Measurements from ENCODE around the gene FALEC.

The FALEC gene

DNA sequence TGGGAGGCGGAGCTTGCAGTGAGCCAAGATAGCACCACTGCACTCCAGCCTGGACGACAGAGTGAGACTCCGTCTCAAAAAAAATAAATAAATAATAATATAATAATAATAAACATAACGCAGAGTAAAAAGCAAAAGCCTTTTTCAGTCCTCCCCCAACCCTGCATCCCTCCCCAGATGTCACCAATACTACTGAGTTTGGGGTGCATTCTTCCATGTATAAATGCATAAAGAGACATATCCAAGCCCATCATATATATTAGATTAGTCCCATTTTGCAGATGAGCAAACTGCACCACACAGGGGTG lies 32.7 kb downstream of the FALEC start:
- DNase-seq, result no peak

DNA sequence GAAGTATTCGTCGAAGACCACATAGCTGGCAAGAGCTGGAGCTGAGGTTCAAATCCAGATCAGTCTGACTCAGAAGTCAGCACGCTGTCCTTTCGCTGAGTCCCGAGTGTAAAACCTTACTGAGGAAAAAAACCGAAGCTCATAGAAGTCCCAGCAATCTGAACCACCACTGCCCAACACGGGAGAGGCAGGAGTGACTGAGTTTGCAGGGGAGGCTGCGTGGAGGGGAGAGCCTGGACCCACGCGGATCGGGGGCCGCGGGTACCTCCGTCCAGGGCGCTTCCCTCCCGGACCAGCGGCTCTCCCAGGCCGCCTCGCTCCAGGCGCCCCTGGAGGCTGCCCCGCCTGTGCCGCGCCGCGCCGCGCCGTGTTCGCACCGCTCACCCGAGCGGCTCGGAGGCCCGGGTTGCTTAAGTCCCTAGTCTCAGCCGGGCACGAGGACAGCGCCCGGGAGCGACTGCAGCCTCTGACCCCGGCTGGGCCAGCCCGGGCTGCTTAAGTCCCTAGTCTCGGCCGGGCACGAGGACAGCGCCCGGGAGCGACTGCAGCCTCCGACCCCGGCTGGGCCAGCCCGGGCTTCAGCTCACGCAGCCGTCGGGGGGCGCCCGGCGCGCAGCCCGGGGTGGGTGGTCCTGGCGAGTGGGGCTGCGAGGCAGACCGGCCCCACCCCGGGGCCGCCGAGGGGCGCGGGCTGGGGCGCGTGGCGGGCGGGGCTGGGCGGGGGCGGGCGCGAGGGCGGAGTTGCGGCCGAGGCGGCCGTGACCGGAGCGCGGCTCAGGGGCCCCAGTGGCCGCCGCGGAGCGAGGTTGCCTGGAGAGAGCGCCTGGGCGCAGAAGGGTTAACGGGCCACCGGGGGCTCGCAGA lies 33.3 kb downstream of the FALEC start, which contains the start of gene ADAMTSL4:
Gene ADAMTSL4 (plus strand): TSS at position 777 of the 864 bp plus-strand sequence. CDS start 2,881 bp downstream, outside the sequence.
- peak; percentile 48 for DNase-seq

DNA sequence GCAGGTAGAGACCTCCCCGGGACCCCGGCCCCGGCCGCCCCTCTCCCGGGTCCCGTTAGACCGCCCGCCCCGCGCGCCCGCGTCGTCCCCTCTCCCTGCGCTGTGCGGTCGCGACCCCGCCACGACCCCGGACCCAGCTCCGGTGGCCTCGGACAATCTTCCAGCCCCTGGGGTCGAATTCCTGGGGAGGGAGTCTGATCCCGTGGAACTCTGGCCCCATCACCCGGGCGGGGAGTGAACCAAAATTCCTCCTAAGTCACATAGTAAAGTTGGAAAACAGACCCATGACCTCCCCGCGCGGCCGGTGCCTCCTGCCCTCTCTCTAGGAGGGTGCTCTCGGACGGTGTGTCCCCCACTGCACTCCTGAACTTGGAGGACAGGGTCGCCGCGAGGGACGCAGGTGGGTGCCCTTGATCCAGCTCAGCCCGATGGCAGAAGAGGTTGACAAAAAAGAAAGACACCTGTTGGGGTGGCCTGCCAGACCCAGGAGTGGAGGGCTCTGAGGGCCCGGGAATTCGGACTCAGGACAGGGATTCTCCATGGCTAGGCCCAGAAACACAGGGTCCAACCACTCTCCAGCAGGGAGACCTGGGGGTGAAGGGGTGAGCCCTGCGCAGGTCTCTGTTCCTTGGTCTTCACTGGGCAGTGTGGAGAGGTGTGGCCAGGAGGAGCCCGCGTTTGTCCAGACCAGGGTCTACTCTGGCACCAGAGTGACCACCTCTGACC lies 34.1 kb downstream of the FALEC start:
- DNase-seq, result no peak

DNA sequence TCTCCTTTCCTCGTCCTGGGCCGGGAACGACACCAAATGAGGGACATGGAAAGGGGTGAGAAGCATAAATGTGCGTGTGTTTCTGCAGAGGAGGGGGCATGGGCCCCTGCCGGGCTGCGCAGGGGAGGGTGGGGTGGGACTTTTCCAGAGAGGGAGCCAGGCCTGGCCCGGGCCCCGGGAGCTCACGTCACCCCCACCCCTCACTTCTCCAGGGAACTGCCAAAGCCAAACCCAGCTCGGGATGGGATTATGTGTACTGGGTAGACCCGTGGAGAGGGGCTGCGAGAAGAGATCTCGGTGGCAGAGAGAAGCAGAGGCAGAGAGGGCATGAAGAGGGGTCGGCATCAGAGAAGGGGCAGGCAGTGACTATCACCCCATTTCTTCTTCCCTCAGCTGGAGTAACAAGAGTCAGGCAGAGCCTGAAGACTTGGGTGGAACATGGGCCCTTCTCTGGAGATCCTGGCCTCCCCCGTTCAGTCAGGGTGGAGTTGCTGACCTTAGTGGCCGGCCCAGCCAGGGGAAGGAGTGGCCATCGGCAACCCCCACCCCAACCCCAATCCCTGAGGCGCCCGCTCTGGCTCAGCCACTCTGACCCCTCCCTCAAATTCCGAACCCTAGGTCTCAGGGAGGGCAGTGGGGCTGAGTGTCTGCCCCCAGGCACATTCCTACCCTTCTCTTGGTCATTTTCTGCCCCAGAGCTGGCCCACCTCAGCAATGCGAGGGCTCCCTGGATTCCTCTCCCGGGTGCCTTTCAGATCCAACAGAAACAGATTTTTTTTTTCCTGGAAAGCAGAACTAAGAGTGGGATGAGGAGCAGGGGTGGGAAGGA lies 34.9 kb downstream of the FALEC start:
- no peak for DNase-seq

DNA sequence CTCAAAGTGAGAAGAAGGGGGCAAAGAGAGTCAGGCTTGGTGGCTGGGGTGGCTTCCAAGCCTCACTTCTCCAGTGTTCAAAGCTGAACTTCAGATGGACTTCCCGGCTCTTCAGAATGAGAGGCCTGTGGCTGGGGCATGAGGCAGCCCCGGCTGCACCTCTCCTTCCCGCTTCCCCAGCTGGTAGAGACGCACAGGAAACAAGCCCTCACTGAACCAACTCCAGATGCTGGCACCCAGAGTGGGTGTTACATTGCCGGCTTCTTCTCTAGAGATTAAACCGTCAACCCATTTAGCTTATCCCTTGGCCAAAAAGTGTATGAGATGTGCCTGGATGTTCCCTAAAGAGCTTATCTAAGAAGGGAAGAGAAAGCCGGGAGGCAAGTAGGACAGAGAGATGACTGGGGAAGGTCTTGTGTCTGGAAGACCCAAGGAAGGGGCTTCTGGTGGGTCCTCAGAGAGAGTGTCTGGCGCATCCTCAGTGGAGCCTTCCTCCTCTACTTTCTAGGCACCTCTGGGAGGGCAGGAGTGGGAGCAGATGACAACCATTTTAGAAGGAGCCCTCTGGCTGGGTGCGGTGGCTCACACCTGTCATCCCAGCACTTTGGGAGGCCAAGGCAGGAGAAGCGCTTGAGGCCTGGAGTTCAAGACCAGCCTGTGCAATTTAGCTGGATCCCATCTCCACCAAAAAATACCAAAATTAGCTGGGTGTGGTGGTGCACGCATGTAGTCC lies 35.7 kb downstream of the FALEC start:
- DNase-seq, result no peak

DNA sequence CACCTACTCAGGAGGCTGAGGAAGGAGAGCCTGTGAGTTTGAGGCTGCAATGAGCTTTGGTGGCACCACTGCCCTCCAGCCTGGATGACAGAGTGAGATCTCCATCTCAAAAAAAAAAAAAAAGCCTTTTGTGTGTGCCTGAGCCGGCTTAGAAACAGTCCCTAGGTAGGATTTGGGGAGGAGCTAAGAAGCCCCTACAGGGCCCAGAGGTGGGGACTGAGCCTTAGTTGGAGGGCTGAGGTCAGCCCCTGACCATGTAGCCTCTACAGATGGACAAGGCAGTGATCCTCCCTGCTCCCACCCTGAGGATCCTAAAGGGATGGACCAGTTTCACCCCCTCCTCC lies 36.2 kb downstream of the FALEC start:
- DNase-seq, result no peak

DNA sequence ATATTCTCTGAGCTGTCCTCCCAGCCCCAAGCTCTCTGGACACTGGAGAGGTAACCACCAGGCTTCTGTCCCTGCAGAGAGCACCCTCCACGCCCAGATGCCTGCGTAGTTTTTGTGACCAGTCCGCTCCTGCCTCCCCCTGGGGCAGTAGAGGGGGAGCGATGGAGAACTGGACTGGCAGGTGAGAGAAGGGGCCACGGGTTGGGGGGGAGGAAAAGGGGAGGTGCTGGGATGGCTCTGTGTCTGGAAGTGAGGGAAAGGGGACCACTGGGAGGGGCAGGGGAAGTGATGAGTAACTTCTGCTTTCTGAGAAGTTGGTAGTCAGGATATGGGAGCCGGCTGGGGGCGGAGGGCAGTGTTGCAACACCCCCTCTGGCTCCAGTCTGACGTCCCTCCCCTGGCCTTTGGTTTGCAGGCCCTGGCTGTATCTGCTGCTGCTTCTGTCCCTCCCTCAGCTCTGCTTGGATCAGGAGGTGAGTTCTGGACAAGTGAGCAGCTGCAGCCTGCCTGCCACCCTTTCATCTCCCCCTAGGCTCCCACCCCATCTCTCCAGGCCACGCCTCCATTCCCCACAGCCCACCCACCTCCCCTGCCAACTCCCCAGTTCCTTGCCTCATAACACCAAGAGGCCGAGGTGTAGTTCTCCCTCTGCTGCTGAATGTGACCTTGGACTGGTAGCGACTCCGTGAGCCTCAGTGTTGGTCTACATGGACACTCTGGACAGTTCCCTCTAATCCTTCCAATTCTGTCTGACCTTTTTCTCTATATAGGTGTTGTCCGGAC lies 36.8 kb downstream of the FALEC start:
- no peak for DNase-seq

DNA sequence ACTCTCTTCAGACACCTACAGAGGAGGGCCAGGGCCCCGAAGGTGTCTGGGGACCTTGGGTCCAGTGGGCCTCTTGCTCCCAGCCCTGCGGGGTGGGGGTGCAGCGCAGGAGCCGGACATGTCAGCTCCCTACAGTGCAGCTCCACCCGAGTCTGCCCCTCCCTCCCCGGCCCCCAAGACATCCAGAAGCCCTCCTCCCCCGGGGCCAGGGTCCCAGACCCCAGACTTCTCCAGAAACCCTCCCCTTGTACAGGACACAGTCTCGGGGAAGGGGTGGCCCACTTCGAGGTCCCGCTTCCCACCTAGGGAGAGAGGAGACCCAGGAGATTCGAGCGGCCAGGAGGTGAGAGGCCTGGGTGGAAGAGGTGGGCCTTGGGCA lies 37.3 kb downstream of the FALEC start:
- no peak for DNase-seq

DNA sequence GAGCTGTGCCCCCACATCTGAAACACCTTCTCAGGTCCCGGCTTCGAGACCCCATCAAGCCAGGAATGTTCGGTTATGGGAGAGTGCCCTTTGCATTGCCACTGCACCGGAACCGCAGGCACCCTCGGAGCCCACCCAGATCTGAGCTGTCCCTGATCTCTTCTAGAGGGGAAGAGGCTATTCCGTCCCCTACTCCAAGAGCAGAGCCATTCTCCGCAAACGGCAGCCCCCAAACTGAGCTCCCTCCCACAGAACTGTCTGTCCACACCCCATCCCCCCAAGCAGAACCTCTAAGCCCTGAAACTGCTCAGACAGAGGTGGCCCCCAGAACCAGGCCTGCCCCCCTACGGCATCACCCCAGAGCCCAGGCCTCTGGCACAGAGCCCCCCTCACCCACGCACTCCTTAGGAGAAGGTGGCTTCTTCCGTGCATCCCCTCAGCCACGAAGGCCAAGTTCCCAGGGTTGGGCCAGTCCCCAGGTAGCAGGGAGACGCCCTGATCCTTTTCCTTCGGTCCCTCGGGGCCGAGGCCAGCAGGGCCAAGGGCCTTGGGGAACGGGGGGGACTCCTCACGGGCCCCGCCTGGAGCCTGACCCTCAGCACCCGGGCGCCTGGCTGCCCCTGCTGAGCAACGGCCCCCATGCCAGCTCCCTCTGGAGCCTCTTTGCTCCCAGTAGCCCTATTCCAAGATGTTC lies 38.0 kb downstream of the FALEC start:
- no peak for DNase-seq

DNA sequence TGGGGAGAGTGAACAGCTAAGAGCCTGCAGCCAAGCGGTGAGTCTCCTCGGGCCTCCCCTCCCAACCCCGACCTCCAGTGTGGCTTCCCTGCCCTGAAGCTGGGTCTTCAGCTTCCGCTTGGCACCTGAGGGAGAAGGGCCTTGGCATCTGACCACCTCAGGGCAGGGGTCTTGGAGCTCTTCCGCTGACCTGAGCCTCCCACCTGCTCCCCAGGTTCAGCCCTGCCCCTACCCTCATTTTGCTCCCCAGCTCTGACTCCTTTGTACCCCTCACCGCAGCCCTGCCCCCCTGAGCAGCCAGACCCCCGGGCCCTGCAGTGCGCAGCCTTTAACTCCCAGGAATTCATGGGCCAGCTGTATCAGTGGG lies 38.5 kb downstream of the FALEC start:
- DNase-seq, result no peak

DNA sequence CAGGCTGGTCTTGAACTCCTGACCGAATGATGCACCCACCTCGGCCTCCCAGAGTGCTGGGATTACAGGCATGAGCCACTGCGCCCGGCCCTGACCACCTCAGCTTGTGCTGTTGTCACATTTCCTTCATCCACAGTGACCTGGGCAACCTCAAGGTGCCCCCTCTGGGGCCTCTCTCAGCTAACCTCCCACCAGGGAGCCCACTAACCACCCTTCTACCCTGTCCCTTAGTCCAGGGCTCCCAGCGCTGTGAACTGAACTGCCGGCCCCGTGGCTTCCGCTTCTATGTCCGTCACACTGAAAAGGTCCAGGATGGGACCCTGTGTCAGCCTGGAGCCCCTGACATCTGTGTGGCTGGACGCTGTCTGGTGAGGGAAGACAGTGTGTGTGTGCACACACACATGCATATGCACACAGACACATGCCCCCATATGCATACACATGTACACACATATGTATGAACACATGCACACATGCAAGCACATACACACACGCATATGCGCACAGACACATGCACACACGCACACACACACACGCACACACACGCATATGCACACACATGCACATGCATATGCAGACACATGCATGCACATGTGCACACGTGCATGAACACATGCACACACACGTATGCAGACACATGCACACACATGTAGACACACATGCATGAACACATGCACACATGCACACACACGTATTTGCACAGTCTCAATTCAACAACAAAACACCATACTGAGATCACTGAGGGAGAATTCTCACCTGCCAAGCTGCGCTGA lies 39.8 kb downstream of the FALEC start:
- DNase-seq, result no peak

DNA sequence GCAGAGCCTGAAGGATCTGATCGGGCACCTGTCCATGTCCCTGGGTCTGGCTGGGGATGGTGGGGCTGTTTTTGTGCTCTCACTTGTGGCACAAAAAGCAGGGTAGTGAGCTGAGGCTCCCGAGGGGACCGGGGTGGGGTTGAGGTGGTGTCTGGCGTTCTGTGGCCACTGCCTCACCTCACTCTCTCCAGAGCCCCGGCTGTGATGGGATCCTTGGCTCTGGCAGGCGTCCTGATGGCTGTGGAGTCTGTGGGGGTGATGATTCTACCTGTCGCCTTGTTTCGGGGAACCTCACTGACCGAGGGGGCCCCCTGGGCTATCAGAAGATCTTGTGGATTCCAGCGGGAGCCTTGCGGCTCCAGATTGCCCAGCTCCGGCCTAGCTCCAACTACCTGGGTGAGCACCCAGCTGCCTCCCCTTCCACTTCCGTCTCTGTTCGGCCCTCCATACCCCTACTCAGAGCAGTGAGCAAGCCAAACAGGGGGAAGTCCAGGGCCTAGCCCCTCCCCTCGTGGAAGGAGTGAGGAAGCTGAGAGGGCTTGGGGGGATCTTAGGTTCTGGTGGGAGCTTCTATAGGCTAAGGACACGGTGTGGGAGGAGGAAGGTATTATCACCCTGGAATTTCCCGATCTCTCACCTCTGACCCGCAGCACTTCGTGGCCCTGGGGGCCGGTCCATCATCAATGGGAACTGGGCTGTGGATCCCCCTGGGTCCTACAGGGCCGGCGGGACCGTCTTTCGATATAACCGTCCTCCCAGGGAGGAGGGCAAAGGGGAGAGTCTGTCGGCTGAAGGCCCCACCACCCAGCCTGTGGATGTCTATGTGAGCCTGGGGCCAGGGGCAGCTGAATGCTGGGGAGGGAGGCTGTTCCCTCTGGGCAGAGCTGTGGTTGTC lies 40.7 kb downstream of the FALEC start:
- no peak for DNase-seq

DNA sequence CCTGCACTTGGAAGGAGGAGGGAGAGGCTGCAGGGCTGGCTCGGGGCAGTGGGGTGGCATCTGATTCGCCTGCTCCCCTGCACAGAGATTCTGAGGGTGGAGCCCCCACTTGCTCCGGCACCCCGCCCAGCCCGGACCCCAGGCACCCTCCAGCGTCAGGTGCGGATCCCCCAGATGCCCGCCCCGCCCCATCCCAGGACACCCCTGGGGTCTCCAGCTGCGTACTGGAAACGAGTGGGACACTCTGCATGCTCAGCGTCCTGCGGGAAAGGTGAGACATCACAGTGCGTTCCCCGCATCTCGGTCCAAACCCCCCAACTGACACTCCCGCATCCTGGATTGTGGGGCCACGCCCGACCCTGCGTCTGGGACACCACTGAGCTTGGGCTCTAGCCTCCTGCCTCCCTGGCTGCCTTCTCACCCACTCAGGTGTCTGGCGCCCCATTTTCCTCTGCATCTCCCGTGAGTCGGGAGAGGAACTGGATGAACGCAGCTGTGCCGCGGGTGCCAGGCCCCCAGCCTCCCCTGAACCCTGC lies 41.6 kb downstream of the FALEC start:
- DNase-seq, result no peak

DNA sequence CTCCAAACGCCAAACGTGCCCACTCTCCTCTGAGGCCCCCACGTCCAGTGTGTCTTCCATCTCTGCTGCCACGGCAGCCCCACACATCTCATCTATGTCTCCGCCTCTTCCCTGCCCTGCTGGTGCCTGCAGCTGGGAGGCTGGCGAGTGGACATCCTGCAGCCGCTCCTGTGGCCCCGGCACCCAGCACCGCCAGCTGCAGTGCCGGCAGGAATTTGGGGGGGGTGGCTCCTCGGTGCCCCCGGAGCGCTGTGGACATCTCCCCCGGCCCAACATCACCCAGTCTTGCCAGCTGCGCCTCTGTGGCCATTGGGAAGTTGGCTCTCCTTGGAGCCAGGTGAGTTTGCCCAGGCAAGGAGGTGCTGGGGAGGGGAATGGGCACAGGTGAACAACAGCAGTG lies 42.3 kb downstream of the FALEC start:
- no peak for DNase-seq

DNA sequence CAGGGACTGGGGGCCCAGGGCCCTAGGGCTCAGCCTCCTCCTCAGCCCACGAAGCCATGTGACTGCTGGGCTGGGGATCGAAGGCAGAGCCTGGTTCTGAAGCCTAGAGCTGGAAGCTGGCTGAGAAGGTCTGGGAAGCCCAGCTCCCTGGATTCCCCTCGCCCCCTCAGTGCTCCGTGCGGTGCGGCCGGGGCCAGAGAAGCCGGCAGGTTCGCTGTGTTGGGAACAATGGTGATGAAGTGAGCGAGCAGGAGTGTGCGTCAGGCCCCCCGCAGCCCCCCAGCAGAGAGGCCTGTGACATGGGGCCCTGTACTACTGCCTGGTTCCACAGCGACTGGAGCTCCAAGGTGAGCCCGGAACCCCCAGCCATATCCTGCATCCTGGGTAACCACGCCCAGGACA lies 42.8 kb downstream of the FALEC start:
- DNase-seq, result no peak

DNA sequence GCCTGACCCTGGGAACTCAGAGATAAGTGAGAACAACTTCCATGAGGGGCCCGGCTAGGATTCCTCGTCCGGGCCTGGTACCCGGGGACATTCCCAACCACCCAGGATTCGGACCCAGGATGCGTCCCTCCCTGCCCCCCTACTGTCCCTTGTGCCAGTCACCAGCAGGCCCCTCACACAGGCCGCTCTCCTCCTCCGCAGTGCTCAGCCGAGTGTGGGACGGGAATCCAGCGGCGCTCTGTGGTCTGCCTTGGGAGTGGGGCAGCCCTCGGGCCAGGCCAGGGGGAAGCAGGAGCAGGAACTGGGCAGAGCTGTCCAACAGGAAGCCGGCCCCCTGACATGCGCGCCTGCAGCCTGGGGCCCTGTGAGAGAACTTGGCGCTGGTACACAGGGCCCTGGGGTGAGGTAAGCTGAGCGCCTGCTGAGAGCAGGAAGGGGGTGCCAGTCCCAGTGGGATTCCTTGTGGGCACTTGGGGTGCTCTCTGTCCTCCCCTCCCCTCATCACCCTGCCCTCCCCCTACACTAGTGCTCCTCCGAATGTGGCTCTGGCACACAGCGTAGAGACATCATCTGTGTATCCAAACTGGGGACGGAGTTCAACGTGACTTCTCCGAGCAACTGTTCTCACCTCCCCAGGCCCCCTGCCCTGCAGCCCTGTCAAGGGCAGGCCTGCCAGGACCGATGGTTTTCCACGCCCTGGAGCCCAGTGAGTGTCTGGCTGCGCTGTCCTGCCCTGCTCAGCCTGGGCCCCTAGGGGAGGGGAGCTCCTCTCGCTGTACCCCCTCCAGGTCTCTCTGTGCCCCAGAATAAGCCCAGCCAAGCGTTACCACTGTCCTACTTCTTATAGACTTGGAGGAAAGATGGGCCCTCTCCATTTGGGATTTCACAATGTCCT lies 43.5 kb downstream of the FALEC start:
- no peak for DNase-seq

DNA sequence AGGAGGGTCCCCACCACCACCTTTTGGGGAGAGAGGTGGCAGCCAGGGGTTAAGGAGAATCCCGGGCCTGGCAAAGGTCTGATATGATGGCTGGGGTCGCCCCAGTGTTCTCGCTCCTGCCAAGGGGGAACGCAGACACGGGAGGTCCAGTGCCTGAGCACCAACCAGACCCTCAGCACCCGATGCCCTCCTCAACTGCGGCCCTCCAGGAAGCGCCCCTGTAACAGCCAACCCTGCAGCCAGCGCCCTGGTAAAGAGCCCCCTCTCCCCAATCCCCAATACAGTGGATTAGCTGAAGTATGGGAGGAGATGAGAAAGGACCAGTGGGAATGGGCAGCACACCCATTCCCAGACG lies 44.1 kb downstream of the FALEC start:
- no peak for DNase-seq

DNA sequence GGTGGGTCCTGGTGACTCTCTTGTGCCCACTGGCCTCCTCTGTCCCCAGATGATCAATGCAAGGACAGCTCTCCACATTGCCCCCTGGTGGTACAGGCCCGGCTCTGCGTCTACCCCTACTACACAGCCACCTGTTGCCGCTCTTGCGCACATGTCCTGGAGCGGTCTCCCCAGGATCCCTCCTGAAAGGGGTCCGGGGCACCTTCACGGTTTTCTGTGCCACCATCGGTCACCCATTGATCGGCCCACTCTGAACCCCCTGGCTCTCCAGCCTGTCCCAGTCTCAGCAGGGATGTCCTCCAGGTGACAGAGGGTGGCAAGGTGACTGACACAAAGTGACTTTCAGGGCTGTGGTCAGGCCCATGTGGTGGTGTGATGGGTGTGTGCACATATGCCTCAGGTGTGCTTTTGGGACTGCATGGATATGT lies 44.5 kb downstream of the FALEC start:
- DNase-seq, result peak; percentile 74
